Right lobe of liver (tissue), 6 donors: ENCODE data around the gene PSMB7. TPM values are rescaled to one million over a fixed set of nuclear protein-coding genes. Genes with fewer than 3 reads are reported as not detected.
"Not testable (repeated sequence)": the region's sequence is repeated elsewhere in the genome, so short reads cannot be mapped to it uniquely, and the experiment has no call there.

Source experiments
- ATAC-seq, 4 donors: fragments of 200-7000 bp; cut with Tn5 transposase; one replicate each; pipeline ENCODE4 v1.9.1; 2020; ENCODE audit warnings: mild to moderate bottlenecking in 4 of 4, moderate library complexity in 4 of 4
- DNase-seq, 3 donors: peaks; one replicate each; pipeline ENCODE4 v3.0.0-alpha.2; 2020
- H3K27ac ChIP-seq, 3 donors: fragments of 200-600 bp; one replicate each; pipeline ENCODE4 v1.8.0; 2022
- H3K27me3 ChIP-seq, 2 donors: fragments of 200-600 bp; one replicate each; pipeline ENCODE4 v1.8.0; 2022
- H3K36me3 ChIP-seq, 4 donors: fragments of 200-600 bp; sonication (generic) in 1 of 4; one replicate each; pipeline versions ENCODE4 v1.5.1 to v1.8.0; 2017 to 2022; ENCODE audit warnings: control low read depth in 1 of 4
- H3K4me1 ChIP-seq, 4 donors: fragments of 200-600 bp; sonication (generic) in 1 of 4; one replicate each; pipeline versions ENCODE4 v1.5.1 to v1.8.0; 2017 to 2022; ENCODE audit warnings: control low read depth in 1 of 4
- H3K4me3 ChIP-seq, 3 donors: fragments of 200-600 bp; one replicate each; pipeline ENCODE4 v1.8.0; 2022
- H3K9me3 ChIP-seq, 4 donors: fragments of 200-600 bp; sonication (generic) in 1 of 4; one replicate each; pipeline versions ENCODE4 v1.5.1 to v1.8.0; 2017 to 2022; ENCODE audit warnings: control low read depth in 1 of 4
- CTCF ChIP-seq, 4 donors: fragments of 200-600 bp in 3 of 4; fragments of 450-650 bp in 1 of 4; IDR thresholded peaks; one replicate each; pipeline versions ENCODE4 v1.5.1 to v1.8.0; 2016 to 2022; ENCODE audit warnings: antibody characterized with exemption in 4 of 4, mild to moderate bottlenecking in 2 of 4
- POLR2A ChIP-seq: fragments of 450-650 bp; IDR thresholded peaks from one replicate; pipeline ENCODE4 v1.6.1; 2017; ENCODE audit warnings: antibody characterized with exemption, mild to moderate bottlenecking
- WGBS: methylation state at CpG from one replicate; pipeline ENCODE4 v1.1.6; 2018; ENCODE audit warnings: low coverage, low lambda C conversion rate; ENCODE audit not compliant: insufficient coverage; ENCODE audit errors: missing lambda C conversion rate; 5-methylcytosine and 5-hydroxymethylcytosine counted together
- intact Hi-C, 2 donors: fragments of 100-400 bp; cut with DNase I; formaldehyde crosslinking; loops; one replicate each; pipeline versions ENCODE4 v1.11.2 to v1.14.1; 2022
- total RNA-seq, 6 experiments: library from RNA; depleted of rRNA in 2 of 6; stranded (reverse); fragments of >200 nt in 2 of 6; fragmentation: NEBNext Ultra II Directional in 3 of 6; extraction: Animal tissue kit (Norgen Biotek cat#: 25700) in 3 of 6; gene quantifications; one replicate each; pipeline versions ENCODE4 v1.1.0 to v1.2.4, GENCODE V29; 2016 to 2023
- donor health status: DM: no; HTN: yes; CAD: no.
- donor health status: DM: no; HTN: no; CAD: no.
- donor health status: DM: no; HTN: no; CAD: no.
- donor health status: DM: no; HTN: yes; CAD: no.
- donor health status: DM: no; HTN: yes; CAD: no.

The PSMB7 gene
- total RNA-seq, 6 experiments from 2014 or later: 76.4 to 196 (median 96.8) TPM

GRCh38 chr9:124426361-124426760 lies 11.1 kb upstream of the PSMB7 start:
- no peak for TF ChIP-seq CTCF (IDR thresholded peaks at IDR 0.05)
- TF ChIP-seq POLR2A: no peak
- Histone ChIP-seq H3K4me1 (no peaks in the 10 kb centered on the region), H3K9me3 (no peaks in the 10 kb centered on the region), H3K4me3 (no peak overlapping the region), H3K36me3 (no peaks in the 10 kb centered on the region), H3K27ac (no peak overlapping the region), H3K27me3 (no peaks in the 10 kb centered on the region)
- DNase-seq (no peak), ATAC-seq (no peak)
- WGBS: 86% methylated on average over 4 of the region's 7 CpGs
- intact Hi-C loops: no loop called here

DNA sequence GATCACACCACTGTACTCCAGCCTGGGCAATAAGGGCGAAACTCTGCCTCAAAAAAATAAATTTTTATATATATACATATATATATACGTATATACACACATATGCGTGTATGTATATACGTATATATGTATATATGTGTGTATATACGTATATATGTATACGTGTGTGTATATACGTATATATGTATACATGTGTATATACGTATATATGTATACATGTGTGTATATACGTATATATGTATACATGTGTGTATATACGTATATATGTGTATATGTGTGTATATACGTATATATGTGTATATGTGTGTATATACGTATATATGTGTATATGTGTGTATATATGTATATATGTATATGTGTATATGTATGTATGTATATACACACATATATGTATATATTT lies 10.5 kb upstream of the PSMB7 start:
- 79% methylated on average over 12 of the region's 12 CpGs for whole genome bisulfite sequencing
- DNase-seq, H3K27ac ChIP-seq, H3K36me3 ChIP-seq, ATAC-seq, H3K4me3 ChIP-seq, H3K4me1 ChIP-seq, H3K27me3 ChIP-seq, H3K9me3 ChIP-seq, intact Hi-C loops: not testable (repeated sequence)

DNA sequence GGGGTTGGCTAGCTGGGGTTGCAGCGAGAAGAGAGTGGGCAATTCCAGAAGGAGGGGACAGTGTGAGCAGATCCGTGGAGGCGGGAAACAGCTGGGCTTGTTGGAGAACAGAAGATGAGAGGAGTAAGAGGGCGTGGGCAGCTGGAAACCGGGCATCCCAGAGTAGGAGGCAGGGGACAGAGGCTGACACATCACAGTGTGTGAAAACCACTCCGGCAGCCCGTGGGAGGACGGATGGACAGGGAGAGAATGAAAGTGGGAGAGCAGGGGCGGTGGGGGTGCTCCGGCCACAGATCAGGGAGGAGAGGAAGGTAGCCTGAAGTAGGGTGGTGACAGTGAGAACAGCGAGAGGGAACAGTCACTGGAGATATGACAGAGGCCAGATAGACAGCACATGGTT lies 8.3 kb upstream of the PSMB7 start:
- Histone ChIP-seq H3K36me3 (no peaks in the 10 kb centered on the region), H3K4me1 (no peaks in the 10 kb centered on the region), H3K27me3 (no peaks in the 10 kb centered on the region), H3K4me3 (no peak overlapping the region), H3K27ac (no peak overlapping the region), H3K9me3 (no peaks in the 10 kb centered on the region)
- intact Hi-C loops: loop anchor here (5.0 kb wide), 2 partner anchors 109 to 114 kb away; no protein-coding TSS in a partner anchor
- TF ChIP-seq CTCF (IDR thresholded peaks at IDR 0.05): no peak
- no peak for TF ChIP-seq POLR2A
- 39% methylated on average over 11 of the region's 11 CpGs for WGBS
- DNase-seq (no peak), ATAC-seq (no peak)

- no peak overlapping the region for H3K4me3 ChIP-seq
- no peak for DNase-seq
- ATAC-seq: no peak
- H3K36me3 ChIP-seq: no peaks in the 10 kb centered on the region
- H3K27me3 ChIP-seq: no peaks in the 10 kb centered on the region
- H3K27ac ChIP-seq: no peak overlapping the region
- intact Hi-C loops: loop anchor here (5.0 kb wide), 2 partner anchors 109 to 114 kb away; no protein-coding TSS in a partner anchor
- TF ChIP-seq POLR2A: no peak
- no peak for TF ChIP-seq CTCF (IDR thresholded peaks at IDR 0.05)
- H3K4me1 ChIP-seq: no peaks in the 10 kb centered on the region
- H3K9me3 ChIP-seq: no peaks in the 10 kb centered on the region
- WGBS: 72% methylated on average over 5 of the region's 5 CpGs
Observed at GRCh38 chr9:124423155-124423554, 7.9 kb upstream of the PSMB7 start.

- DNase-seq (no peak), ATAC-seq (no peak)
- H3K9me3 ChIP-seq: no peaks in the 10 kb centered on the region
- H3K27me3 ChIP-seq: no peaks in the 10 kb centered on the region
- H3K27ac ChIP-seq: no peak overlapping the region
- no peaks in the 10 kb centered on the region for H3K36me3 ChIP-seq
- intact Hi-C loops: loop anchor here (5.0 kb wide), 2 partner anchors 111 to 116 kb away; no protein-coding TSS in a partner anchor
- WGBS: 67% methylated on average over 2 of the region's 7 CpGs
- H3K4me1 ChIP-seq: no peaks in the 10 kb centered on the region
- TF ChIP-seq POLR2A (no peak), CTCF (IDR thresholded peaks at IDR 0.05) (no peak)
- H3K4me3 ChIP-seq: no peak overlapping the region
Observed at GRCh38 chr9:124420991-124421543, 5.8 kb upstream of the PSMB7 start.
